ENCODE data around the gene EPPIN. TPM values are rescaled to one million over a fixed set of nuclear protein-coding genes. Genes with fewer than 3 reads are reported as not detected.

The EPPIN gene
- total RNA-seq, 2 donors from 2014 or later: 137 TPM; not detected in 1

DNA sequence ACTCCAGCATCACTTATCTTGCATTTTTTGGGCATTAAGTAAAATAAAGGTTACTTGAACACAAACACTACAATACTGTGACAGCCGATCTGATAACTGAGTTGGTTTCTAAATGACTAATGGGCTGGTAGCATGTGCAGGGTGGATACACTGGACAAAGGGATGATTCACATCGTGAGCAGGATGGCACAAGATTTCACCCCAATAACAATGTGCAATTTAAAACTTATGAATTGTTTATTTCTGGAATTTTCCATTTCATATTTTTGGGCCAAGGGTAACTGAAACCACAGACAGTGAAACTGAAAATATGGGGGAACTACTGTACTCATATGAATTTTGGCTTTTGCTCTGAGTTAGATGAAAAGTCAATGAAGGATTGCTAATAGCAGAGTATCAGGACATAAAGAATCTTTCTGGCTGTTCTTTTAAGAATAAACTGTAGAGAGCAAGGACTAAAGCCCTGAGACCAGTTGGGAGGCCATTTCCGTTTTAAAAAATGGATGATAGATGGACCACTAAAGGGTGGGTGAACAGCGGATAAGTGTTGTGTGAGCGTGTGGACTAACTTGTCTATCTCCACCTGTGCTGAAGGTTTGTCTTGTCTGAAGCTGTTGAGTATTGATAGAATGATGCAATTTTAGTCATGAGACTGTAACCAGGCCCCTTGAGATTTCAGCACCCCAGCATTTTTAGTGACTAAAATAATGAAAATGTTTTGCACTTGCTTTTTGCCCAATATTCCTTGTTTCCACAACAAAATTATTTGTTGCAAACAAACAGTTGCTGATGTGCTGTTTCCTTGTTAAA is 40.0 kb downstream of the EPPIN start:
- no peak for DNase-seq (ENCODE audit: low spot score)
- H3K9me3 ChIP-seq: no peaks in the 10 kb centered on the region
- peaks cover 2% of the 10 kb centered on the region for H3K27me3 ChIP-seq (replicated peaks; ENCODE audit: insufficient read depth)
- H3K4me1 ChIP-seq (replicated peaks): no peaks in the 10 kb centered on the region
- H3K4me3 ChIP-seq: no peak overlapping the region
- intact Hi-C loops (cut with DNase I): no loop called here
- 77% methylated on average over 5 of the region's 5 CpGs for WGBS
- H3K27ac ChIP-seq: no peak overlapping the region
- H3K36me3 ChIP-seq: no peaks in the 10 kb centered on the region
- TF ChIP-seq, protein P1, sequence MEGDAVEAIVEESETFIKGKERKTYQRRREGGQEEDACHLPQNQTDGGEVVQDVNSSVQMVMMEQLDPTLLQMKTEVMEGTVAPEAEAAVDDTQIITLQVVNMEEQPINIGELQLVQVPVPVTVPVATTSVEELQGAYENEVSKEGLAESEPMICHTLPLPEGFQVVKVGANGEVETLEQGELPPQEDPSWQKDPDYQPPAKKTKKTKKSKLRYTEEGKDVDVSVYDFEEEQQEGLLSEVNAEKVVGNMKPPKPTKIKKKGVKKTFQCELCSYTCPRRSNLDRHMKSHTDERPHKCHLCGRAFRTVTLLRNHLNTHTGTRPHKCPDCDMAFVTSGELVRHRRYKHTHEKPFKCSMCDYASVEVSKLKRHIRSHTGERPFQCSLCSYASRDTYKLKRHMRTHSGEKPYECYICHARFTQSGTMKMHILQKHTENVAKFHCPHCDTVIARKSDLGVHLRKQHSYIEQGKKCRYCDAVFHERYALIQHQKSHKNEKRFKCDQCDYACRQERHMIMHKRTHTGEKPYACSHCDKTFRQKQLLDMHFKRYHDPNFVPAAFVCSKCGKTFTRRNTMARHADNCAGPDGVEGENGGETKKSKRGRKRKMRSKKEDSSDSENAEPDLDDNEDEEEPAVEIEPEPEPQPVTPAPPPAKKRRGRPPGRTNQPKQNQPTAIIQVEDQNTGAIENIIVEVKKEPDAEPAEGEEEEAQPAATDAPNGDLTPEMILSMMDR (IDR thresholded peaks at IDR 0.05): no peak
- TF ChIP-seq POLR2AphosphoS5 (IDR thresholded peaks at IDR 0.05): no peak
- TF ChIP-seq POLR2A (IDR thresholded peaks at IDR 0.05): no peak

DNA sequence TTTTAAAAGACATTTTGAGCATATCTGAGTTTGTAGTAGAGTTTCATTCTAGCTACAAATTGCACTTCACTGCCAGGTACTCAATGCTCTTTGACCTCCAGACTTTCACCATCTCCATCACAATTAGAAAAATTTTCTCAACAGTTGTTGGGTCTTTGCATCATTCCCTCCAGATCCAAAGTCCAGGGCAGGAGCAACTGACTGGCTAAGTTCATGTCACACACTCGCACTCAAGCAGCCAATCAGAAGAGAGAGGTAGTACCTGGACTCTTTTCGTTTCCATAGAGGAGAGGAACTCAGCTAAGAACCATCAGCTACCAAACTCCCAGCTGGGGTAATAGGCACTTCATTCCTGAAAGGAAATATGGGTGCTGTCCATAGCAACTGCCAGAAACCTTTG is 40.8 kb downstream of the EPPIN start:
- no peak for TF ChIP-seq POLR2AphosphoS5 (IDR thresholded peaks at IDR 0.05)
- TF ChIP-seq, protein P1 (IDR thresholded peaks at IDR 0.05): no peak
- no peak for TF ChIP-seq POLR2A (IDR thresholded peaks at IDR 0.05)
- intact Hi-C loops (cut with DNase I): no loop called here
- Histone ChIP-seq H3K27me3 (replicated peaks; ENCODE audit: insufficient read depth) (peaks cover 2% of the 10 kb centered on the region), H3K4me3 (no peak overlapping the region), H3K36me3 (no peaks in the 10 kb centered on the region), H3K9me3 (no peaks in the 10 kb centered on the region), H3K4me1 (replicated peaks) (no peaks in the 10 kb centered on the region), H3K27ac (no peak overlapping the region)
- 93% methylated on average over 2 of the region's 2 CpGs for WGBS
- DNase-seq (ENCODE audit: low spot score): no peak

DNA sequence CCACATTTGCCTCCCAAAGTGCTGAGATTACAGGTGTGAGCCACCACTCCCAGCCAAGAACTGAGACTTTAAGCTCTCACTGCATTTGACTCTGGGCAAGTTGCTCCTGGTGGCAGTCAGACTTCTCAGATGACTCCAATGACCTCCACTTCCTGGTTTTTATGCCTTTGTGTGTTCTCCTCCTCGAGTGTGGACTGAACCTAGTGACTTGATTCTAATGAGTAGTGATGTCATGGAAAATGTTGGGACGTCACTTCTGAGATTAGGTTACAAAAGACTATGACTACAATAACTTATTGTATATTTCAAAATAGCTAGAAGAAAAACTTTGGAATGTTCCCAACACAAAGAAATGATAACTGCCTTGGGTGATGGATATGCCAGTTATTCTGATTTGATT is 43.8 kb downstream of the EPPIN start:
- intact Hi-C loops (cut with DNase I): no loop called here
- no peak for DNase-seq (ENCODE audit: low spot score)

DNA sequence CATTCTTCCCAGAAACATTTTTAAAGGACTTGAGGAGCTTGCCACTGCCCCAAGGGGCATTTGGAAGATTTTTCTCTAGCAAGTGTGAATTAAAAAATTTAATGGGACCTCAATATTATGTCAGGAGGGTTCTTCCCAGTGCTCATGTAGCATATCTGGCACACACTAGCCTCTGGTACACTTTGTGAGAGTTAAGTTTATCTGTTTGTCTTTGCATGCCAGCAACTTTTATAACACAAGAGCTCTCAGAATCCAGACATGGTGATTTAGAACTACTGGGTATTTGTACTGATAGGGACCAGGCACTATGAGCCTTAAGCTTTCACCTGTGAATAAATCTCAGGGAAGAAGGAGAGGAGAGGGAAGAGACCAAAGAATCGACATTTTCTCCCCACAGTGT is 44.6 kb downstream of the EPPIN start:
- WGBS: 56% methylated on average over 1 of the region's 1 CpG
- no peak overlapping the region for H3K4me3 ChIP-seq
- H3K9me3 ChIP-seq: no peaks in the 10 kb centered on the region
- TF ChIP-seq POLR2AphosphoS5 (IDR thresholded peaks at IDR 0.05): no peak
- TF ChIP-seq, protein P1 (IDR thresholded peaks at IDR 0.05): no peak
- no peak for TF ChIP-seq POLR2A (IDR thresholded peaks at IDR 0.05)
- no peak overlapping the region for H3K27ac ChIP-seq
- DNase-seq (ENCODE audit: low spot score): no peak
- intact Hi-C loops (cut with DNase I): no loop called here
- H3K27me3 ChIP-seq (replicated peaks; ENCODE audit: insufficient read depth): peaks cover 2% of the 10 kb centered on the region
- no peaks in the 10 kb centered on the region for H3K4me1 ChIP-seq (replicated peaks)
- no peaks in the 10 kb centered on the region for H3K36me3 ChIP-seq

More for the DNA sequence above, 43.8 kb downstream of the EPPIN start:
- no peak overlapping the region for H3K4me3 ChIP-seq
- no peaks in the 10 kb centered on the region for H3K4me1 ChIP-seq (replicated peaks)
- H3K36me3 ChIP-seq: no peaks in the 10 kb centered on the region
- H3K9me3 ChIP-seq: no peaks in the 10 kb centered on the region
- WGBS: 43% methylated on average over 2 of the region's 2 CpGs
- TF ChIP-seq POLR2A (IDR thresholded peaks at IDR 0.05) (no peak), POLR2AphosphoS5 (IDR thresholded peaks at IDR 0.05) (no peak)
- TF ChIP-seq, protein P1 (IDR thresholded peaks at IDR 0.05): no peak
- peaks cover 2% of the 10 kb centered on the region for H3K27me3 ChIP-seq (replicated peaks; ENCODE audit: insufficient read depth)
- H3K27ac ChIP-seq: no peak overlapping the region

DNA sequence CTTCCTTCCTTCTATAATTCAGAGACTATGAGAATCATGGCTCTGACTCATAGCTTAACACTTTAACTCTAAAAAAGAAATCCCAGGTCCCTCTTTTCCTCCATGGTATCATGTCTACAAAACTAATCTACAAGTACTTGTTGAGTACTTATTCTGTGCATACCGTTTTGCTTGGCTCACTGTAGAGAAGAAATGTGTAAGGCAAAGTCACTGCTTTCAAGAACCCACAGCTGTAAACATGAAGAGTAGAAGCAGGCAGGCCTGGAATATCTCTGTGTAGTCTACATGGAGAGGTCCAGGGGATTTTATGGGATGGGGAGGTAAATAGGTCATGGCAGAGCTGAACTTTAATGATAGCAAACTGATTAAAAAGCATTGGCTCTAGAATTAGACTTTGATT is 45.6 kb downstream of the EPPIN start:
- no peak for DNase-seq (ENCODE audit: low spot score)
- TF ChIP-seq POLR2AphosphoS5 (IDR thresholded peaks at IDR 0.05) (no peak), POLR2A (IDR thresholded peaks at IDR 0.05) (no peak)
- TF ChIP-seq, protein P1 (IDR thresholded peaks at IDR 0.05): no peak
- 76% methylated on average over 1 of the region's 1 CpG for WGBS
- Histone ChIP-seq H3K4me3 (no peak overlapping the region), H3K27ac (no peak overlapping the region), H3K4me1 (replicated peaks) (no peaks in the 10 kb centered on the region), H3K9me3 (no peaks in the 10 kb centered on the region), H3K27me3 (replicated peaks; ENCODE audit: insufficient read depth) (peaks cover 2% of the 10 kb centered on the region), H3K36me3 (no peaks in the 10 kb centered on the region)
- intact Hi-C loops (cut with DNase I): no loop called here

Data from prostate gland (tissue), 2 donors.